Esophagus muscularis mucosa (tissue), 2 donors: Measurements from ENCODE around the gene REV1.

Source experiments
- POLR2A ChIP-seq: fragments of 450-650 bp; IDR thresholded peaks from one replicate; pipeline ENCODE4 v1.6.1; 2017; ENCODE audit warnings: antibody characterized with exemption, moderate library complexity, mild to moderate bottlenecking, low read depth
- POLR2AphosphoS5 ChIP-seq, 2 donors: sonication (generic); formaldehyde crosslinking; IDR thresholded peaks; one replicate each; pipeline ENCODE4 v1.6.1; 2017; ENCODE audit warnings: antibody characterized with exemption in 2 of 2

GRCh38 chr2:99480390-99480789, 9.4 kb downstream of the REV1 start:
- TF ChIP-seq POLR2A: no peak
- TF ChIP-seq POLR2AphosphoS5 (IDR thresholded peaks at IDR 0.05): no peak
